SU-DHL-6 (cell line): Measurements from ENCODE around the gene ZNF740.

ENCODE experiments used
- CTCF ChIP-seq: fragments of 200-600 bp; sonication (generic); IDR thresholded peaks from one replicate; pipeline ENCODE4 v1.5.1; 2017; ENCODE audit warnings: antibody characterized with exemption, mild to moderate bottlenecking, low read length, moderate library complexity; ENCODE audit not compliant: insufficient read depth, poor library complexity, severe bottlenecking
- EZH2phosphoT487 ChIP-seq: fragments of 200-600 bp; sonication (generic), shearing (Covaris generic); conservative IDR thresholded peaks from 2 replicates; pipeline ENCODE4 v1.6.1; 2018; ENCODE audit warnings: mild to moderate bottlenecking, antibody characterized with exemption, low read length, moderate library complexity, mixed read lengths

- TF ChIP-seq EZH2phosphoT487 (no peak), CTCF (no peak)
These were observed 32.9 kb upstream of the ZNF740 start for GRCh38 chr12:53147653-53148052.
